Body of pancreas (tissue), 4 donors: ENCODE results near the gene TCEAL8.

Experiments used
- CTCF ChIP-seq, 7 experiments: fragments of 450-650 bp in 4 of 7; fragments of 200-600 bp in 3 of 7; sonication (generic) in 3 of 7; IDR thresholded peaks; one replicate each; pipeline ENCODE4 v1.5.1; 2016 to 2019; ENCODE audit warnings: antibody characterized with exemption in 7 of 7
- POLR2A ChIP-seq, 3 donors: fragments of 450-650 bp; IDR thresholded peaks; one replicate each; pipeline ENCODE4 v1.6.1; 2016; ENCODE audit warnings: antibody characterized with exemption in 3 of 3, mild to moderate bottlenecking in 2 of 3

GRCh38 chrX:103233263-103233662, 21.7 kb downstream of the TCEAL8 start:
- TF ChIP-seq CTCF (IDR thresholded peaks at IDR 0.05) (no peak), POLR2A (IDR thresholded peaks at IDR 0.05) (no peak)
